NCI-H2171 (cell line): Measurements from ENCODE around the gene BPIFB2.

ENCODE experiments used
- DNase-seq: peaks from one replicate; lab custom pipeline; 2025; lab: John Stamatoyannopoulos, UW

The BPIFB2 gene

GRCh38 chr20:33022289-33022688 lies 14.8 kb downstream of the BPIFB2 start:
- DNase-seq = no peak

- no peak for DNase-seq
Measured at GRCh38 chr20:33022694-33023438, 15.4 kb downstream of the BPIFB2 start.

GRCh38 chr20:33023439-33024242 lies 16.1 kb downstream of the BPIFB2 start:
- DNase-seq = no peak

- DNase-seq = no peak
Measured at GRCh38 chr20:33024243-33024560, 16.7 kb downstream of the BPIFB2 start.

GRCh38 chr20:33024609-33025317 lies 17.3 kb downstream of the BPIFB2 start:
- no peak for DNase-seq

GRCh38 chr20:33025318-33025876 lies 17.9 kb downstream of the BPIFB2 start:
- DNase-seq = no peak

GRCh38 chr20:33026072-33026778 lies 18.7 kb downstream of the BPIFB2 start:
- no peak for DNase-seq

GRCh38 chr20:33026779-33027759 lies 19.6 kb downstream of the BPIFB2 start:
- DNase-seq = no peak

- DNase-seq = no peak
Measured at GRCh38 chr20:33027769-33028751, 20.6 kb downstream of the BPIFB2 start.

- DNase-seq = no peak
Measured at GRCh38 chr20:33028875-33029274, 21.4 kb downstream of the BPIFB2 start.

- DNase-seq = no peak
Measured at GRCh38 chr20:33030076-33030475, 22.6 kb downstream of the BPIFB2 start.

GRCh38 chr20:33030569-33030968 lies 23.1 kb downstream of the BPIFB2 start:
- no peak for DNase-seq

- DNase-seq = no peak
Measured at GRCh38 chr20:33031531-33031930, 24.0 kb downstream of the BPIFB2 start, which contains the start of gene BPIFB6. Gene BPIFB6 (plus strand): TSS chr20:33031648. CDS start chr20:33031648, 0 bp downstream.

GRCh38 chr20:33032555-33032954 lies 25.1 kb downstream of the BPIFB2 start:
- no peak for DNase-seq

GRCh38 chr20:33033381-33033780 lies 25.9 kb downstream of the BPIFB2 start:
- DNase-seq = no peak

- DNase-seq = no peak
Measured at GRCh38 chr20:33034115-33034514, 26.6 kb downstream of the BPIFB2 start.

GRCh38 chr20:33034901-33035492 lies 27.5 kb downstream of the BPIFB2 start:
- DNase-seq = no peak

GRCh38 chr20:33037456-33037855 lies 30.0 kb downstream of the BPIFB2 start:
- no peak for DNase-seq

- DNase-seq = no peak
Measured at GRCh38 chr20:33038243-33038642, 30.7 kb downstream of the BPIFB2 start.
